ENCODE results near the gene NPR1.
"Not testable (repeated sequence)": the region's sequence is repeated elsewhere in the genome, so short reads cannot be mapped to it uniquely, and the experiment has no call there.

The NPR1 gene

GRCh38 chr1:153659656-153660055 is 18.8 kb upstream of the NPR1 start:
- Mint-ChIP-seq H3K4me3 (peak overlapping the region; percentile 97), H3K36me3 (ENCODE audit: low read depth) (peaks cover 38% of the 10 kb centered on the region), H3K9me3 (no peaks in the 10 kb centered on the region), H3K27me3 (ENCODE audit: low read depth, poor library complexity) (peaks cover 3% of the 10 kb centered on the region), H3K4me1 (peaks cover 26% of the 10 kb centered on the region), H3K27ac (peak overlapping the region; percentile 69)
- no peak for TF ChIP-seq CTCF (IDR thresholded peaks at IDR 0.05)
- DNase-seq, result no peak

GRCh38 chr1:153661111-153661708 is 17.3 kb upstream of the NPR1 start:
- peak overlapping the region; percentile 15 for H3K27ac Mint-ChIP-seq
- H3K4me1 Mint-ChIP-seq, result peaks cover 26% of the 10 kb centered on the region
- H3K9me3 Mint-ChIP-seq, result no peaks in the 10 kb centered on the region
- peaks cover 53% of the 10 kb centered on the region for H3K36me3 Mint-ChIP-seq (ENCODE audit: low read depth)
- peak overlapping the region; percentile 63 for H3K4me3 Mint-ChIP-seq
- no peak for DNase-seq
- TF ChIP-seq CTCF (IDR thresholded peaks at IDR 0.05), result no peak
- peaks cover 3% of the 10 kb centered on the region for H3K27me3 Mint-ChIP-seq (ENCODE audit: low read depth, poor library complexity)

GRCh38 chr1:153662269-153662668 is 16.2 kb upstream of the NPR1 start:
- Mint-ChIP-seq H3K4me3 (no peak overlapping the region), H3K27ac (peak overlapping the region; percentile 85), H3K36me3 (ENCODE audit: low read depth) (peaks cover 64% of the 10 kb centered on the region), H3K27me3 (ENCODE audit: low read depth, poor library complexity) (peaks cover 3% of the 10 kb centered on the region), H3K9me3 (no peaks in the 10 kb centered on the region), H3K4me1 (peaks cover 26% of the 10 kb centered on the region)
- no peak for TF ChIP-seq CTCF (IDR thresholded peaks at IDR 0.05)
- DNase-seq, result no peak

- Mint-ChIP-seq H3K4me1 (peaks cover 29% of the 10 kb centered on the region), H3K4me3 (no peak overlapping the region), H3K27ac (peak overlapping the region; percentile 85), H3K36me3 (ENCODE audit: low read depth) (peaks cover 73% of the 10 kb centered on the region), H3K27me3 (ENCODE audit: low read depth, poor library complexity) (no peaks in the 10 kb centered on the region), H3K9me3 (no peaks in the 10 kb centered on the region)
- TF ChIP-seq CTCF (IDR thresholded peaks at IDR 0.05), result no peak
- DNase-seq, result no peak
Measured at GRCh38 chr1:153663211-153663610, 15.3 kb upstream of the NPR1 start.

GRCh38 chr1:153667439-153667838 is 11.0 kb upstream of the NPR1 start:
- Mint-ChIP-seq H3K36me3 (ENCODE audit: low read depth) (peaks cover 59% of the 10 kb centered on the region), H3K4me1 (peaks cover 8% of the 10 kb centered on the region), H3K27ac (peak overlapping the region; percentile 45), H3K4me3 (no peak overlapping the region), H3K9me3 (no peaks in the 10 kb centered on the region), H3K27me3 (ENCODE audit: low read depth, poor library complexity) (no peaks in the 10 kb centered on the region)
- no peak for TF ChIP-seq CTCF (IDR thresholded peaks at IDR 0.05)
- DNase-seq, result no peak

- not testable (repeated sequence) for H3K27ac Mint-ChIP-seq; H3K9me3 Mint-ChIP-seq; DNase-seq; H3K4me1 Mint-ChIP-seq; H3K4me3 Mint-ChIP-seq; H3K27me3 Mint-ChIP-seq (ENCODE audit: low read depth, poor library complexity)
- H3K36me3 Mint-ChIP-seq (ENCODE audit: low read depth), result peaks cover 50% of the 10 kb centered on the region
Measured at GRCh38 chr1:153668672-153669071, 9.8 kb upstream of the NPR1 start.

All from nephron progenitor cell (in vitro differentiated cells).